Glutamatergic neuron (in vitro differentiated cells): ENCODE results near the gene LGALS4. TPM values are rescaled to one million over a fixed set of nuclear protein-coding genes. Genes with fewer than 3 reads are reported as not detected.

Experiments
- DNase-seq: peaks from one replicate; pipeline ENCODE4 v3.0.0; 2022
- H3K27ac Mint-ChIP-seq: one replicate; pipeline ENCODE4 v1.8.0; 2020; ENCODE audit warnings: mild to moderate bottlenecking, mixed read lengths, inconsistent platforms; ENCODE audit not compliant: unreplicated experiment
- H3K27me3 Mint-ChIP-seq: one replicate; pipeline ENCODE4 v1.8.0; 2020; ENCODE audit warnings: mild to moderate bottlenecking, moderate library complexity, mixed read lengths, inconsistent platforms; ENCODE audit not compliant: unreplicated experiment
- H3K36me3 Mint-ChIP-seq: one replicate; pipeline ENCODE4 v1.8.0; 2020; ENCODE audit warnings: mild to moderate bottlenecking, mixed read lengths, inconsistent platforms; ENCODE audit not compliant: unreplicated experiment
- H3K4me1 Mint-ChIP-seq: one replicate; pipeline ENCODE4 v1.8.0; 2020; ENCODE audit warnings: mild to moderate bottlenecking, low read depth, mixed read lengths, inconsistent platforms; ENCODE audit not compliant: unreplicated experiment
- H3K4me3 Mint-ChIP-seq: one replicate; pipeline ENCODE4 v1.8.0; 2020; ENCODE audit warnings: mild to moderate bottlenecking, mixed read lengths, inconsistent platforms; ENCODE audit not compliant: unreplicated experiment
- H3K9me3 Mint-ChIP-seq: one replicate; pipeline ENCODE4 v1.8.0; 2020; ENCODE audit warnings: mild to moderate bottlenecking, moderate library complexity, mixed read lengths, inconsistent platforms; ENCODE audit not compliant: unreplicated experiment
- total RNA-seq: library from RNA; stranded (reverse); fragmentation: NEBNext Ultra II Directional; extraction: Animal tissue kit (Norgen Biotek cat#: 25700); gene quantifications from one replicate; pipeline ENCODE4 v1.2.1, GENCODE V29; 2021; ENCODE audit not compliant: unreplicated experiment
- TF ChIP-seq, protein P1 (sequence below): fragments of 200-600 bp; sonication (generic); IDR thresholded peaks from one replicate; pipeline ENCODE4 v1.5.0; 2021; ENCODE audit not compliant: partially characterized antibody, unreplicated experiment

The LGALS4 gene
- total RNA-seq, 1 donor from 2014 or later = not detected

DNA sequence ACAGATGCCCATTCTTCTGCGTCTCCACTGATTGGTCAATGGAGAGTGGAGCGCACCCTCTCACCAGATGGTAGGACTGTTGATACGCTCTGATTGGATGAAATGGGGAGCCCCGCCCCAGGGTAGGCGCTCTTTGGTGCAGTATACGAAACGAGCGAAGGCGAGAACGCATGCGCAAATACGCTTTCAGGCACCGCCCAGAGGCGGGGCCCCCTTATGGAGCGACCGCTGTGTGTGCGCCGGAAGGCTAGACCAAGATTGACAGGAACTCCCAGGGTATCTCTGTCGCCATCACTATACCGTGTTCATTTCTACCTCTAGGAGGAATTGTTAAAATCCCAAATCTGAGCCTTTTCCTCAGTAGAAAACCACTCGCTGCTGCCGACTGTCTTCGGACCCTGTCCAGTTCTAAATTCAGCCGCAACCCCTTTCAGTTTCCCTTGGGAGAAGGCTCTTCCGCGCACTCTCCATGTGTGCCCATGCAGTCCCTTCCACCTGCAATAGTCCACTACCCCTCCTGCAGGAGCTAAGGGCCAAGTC lies 37.8 kb upstream of the LGALS4 start:
- Mint-ChIP-seq H3K27me3 (peaks cover 24% of the 10 kb centered on the region), H3K4me3 (peak overlapping the region; percentile 93), H3K9me3 (peaks cover 24% of the 10 kb centered on the region), H3K27ac (peak overlapping the region; percentile 90), H3K4me1 (peaks cover 12% of the 10 kb centered on the region), H3K36me3 (no peaks in the 10 kb centered on the region)
- TF ChIP-seq, protein P1, sequence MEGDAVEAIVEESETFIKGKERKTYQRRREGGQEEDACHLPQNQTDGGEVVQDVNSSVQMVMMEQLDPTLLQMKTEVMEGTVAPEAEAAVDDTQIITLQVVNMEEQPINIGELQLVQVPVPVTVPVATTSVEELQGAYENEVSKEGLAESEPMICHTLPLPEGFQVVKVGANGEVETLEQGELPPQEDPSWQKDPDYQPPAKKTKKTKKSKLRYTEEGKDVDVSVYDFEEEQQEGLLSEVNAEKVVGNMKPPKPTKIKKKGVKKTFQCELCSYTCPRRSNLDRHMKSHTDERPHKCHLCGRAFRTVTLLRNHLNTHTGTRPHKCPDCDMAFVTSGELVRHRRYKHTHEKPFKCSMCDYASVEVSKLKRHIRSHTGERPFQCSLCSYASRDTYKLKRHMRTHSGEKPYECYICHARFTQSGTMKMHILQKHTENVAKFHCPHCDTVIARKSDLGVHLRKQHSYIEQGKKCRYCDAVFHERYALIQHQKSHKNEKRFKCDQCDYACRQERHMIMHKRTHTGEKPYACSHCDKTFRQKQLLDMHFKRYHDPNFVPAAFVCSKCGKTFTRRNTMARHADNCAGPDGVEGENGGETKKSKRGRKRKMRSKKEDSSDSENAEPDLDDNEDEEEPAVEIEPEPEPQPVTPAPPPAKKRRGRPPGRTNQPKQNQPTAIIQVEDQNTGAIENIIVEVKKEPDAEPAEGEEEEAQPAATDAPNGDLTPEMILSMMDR = no peak
- DNase-seq = peak; percentile 97

DNA sequence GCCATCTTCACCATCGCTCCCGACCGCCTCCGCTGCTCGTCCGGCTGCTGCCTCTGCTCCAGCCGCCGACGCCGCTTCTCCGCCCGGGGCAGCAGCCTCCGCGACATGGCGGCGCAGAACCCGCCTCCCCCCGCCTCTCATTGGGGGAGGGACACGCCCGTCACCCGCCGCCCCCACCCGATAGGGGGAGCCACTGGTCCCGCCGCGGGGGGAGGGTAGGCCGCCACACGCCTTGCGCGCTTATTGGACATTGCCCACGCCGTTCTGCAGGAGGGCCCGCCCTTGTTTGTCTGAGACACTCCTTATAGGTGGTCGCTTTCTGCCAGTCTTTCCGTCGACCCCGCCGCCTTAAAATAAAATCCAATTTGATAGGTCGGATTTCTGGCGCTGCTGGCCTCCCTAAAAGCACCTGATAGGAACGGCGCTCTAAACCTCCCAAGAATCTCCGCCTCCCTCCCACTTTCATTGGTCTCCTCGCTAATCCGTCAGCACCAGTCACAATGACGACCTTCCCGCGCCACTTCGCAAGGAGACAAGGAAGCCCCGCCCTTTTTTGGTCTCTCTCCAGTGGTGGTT lies 37.2 kb upstream of the LGALS4 start, which contains the start of gene HNRNPL:
Gene HNRNPL, minus strand, starts transcription at position 127 of the 576 bp plus-strand sequence. Its CDS starts 20 bp downstream, at position 107.
- H3K27ac Mint-ChIP-seq = peak within 1 kb of the TSS; percentile 90
- peaks cover 24% of the 10 kb centered on the region for H3K27me3 Mint-ChIP-seq
- TF ChIP-seq, protein P1 = peak; percentile 94
- H3K4me3 Mint-ChIP-seq = peak within 1 kb of the TSS; percentile 95
- no peaks in the 10 kb centered on the region for H3K36me3 Mint-ChIP-seq
- DNase-seq = peak; percentile 99
- peaks cover 24% of the 10 kb centered on the region for H3K9me3 Mint-ChIP-seq
- H3K4me1 Mint-ChIP-seq = peaks cover 12% of the 10 kb centered on the region

GRCh38 chr19:38849147-38849859 lies 36.6 kb upstream of the LGALS4 start:
- peak; percentile 98 for DNase-seq
- Mint-ChIP-seq H3K36me3 (peaks cover 2% of the 10 kb centered on the region), H3K4me1 (peaks cover 12% of the 10 kb centered on the region)

DNA sequence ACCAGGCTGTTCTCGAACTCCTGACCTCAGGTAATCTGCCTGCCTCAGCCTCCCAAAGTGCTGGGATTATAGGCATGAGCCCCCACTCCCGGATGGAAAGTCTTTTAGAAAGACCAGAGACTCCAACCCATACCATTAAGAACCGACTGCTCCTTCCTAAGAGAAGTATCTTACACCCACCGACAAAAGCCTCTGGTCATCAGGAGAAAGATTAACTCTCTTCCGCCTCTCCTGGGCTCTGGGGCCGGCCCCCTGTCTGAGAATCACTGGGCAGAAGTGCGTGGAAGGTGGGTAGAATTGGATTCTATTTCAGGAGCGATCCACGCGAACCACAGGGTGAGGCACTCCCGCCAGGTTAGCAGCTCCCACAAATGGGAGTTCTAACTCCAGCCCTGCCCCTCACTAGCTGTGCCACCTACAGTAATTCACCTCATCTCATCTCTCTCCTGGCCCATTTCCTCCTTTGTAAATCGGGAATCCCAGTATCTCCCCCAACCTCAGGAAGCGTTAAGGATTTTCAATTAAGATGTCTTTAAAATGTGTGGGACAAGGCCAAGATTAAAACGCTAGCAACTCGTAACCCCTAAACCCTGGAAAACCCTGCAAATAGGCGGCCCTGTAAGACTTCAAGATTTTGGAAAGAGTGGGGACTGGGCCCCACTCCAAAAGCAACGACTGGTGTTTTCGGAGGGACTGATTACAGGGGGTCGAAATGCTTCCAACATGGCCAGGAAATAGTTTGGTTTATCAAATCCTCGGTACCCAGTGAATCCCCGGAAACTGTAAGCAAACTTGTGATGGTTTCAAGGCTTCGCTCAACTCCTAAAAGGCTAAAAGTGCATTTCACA lies 35.8 kb upstream of the LGALS4 start:
- peaks cover 12% of the 10 kb centered on the region for H3K4me1 Mint-ChIP-seq
- TF ChIP-seq, protein P1 = no peak
- H3K4me3 Mint-ChIP-seq = peak overlapping the region; percentile 95
- peaks cover 27% of the 10 kb centered on the region for H3K9me3 Mint-ChIP-seq
- DNase-seq = no peak
- H3K27ac Mint-ChIP-seq = peak overlapping the region; percentile 77
- H3K36me3 Mint-ChIP-seq = peaks cover 4% of the 10 kb centered on the region
- H3K27me3 Mint-ChIP-seq = peaks cover 23% of the 10 kb centered on the region

More at GRCh38 chr19:38849147-38849859, 36.6 kb upstream of the LGALS4 start:
- H3K9me3 Mint-ChIP-seq = peaks cover 24% of the 10 kb centered on the region
- TF ChIP-seq, protein P1 = no peak
- H3K27me3 Mint-ChIP-seq = peaks cover 26% of the 10 kb centered on the region
- H3K4me3 Mint-ChIP-seq = peak overlapping the region; percentile 95
- H3K27ac Mint-ChIP-seq = peak overlapping the region; percentile 90
